Measurements from ENCODE around the gene PRKACB.

The PRKACB gene

GRCh38 chr1:84156210-84156621 is 12.1 kb downstream of the PRKACB start:
- no peak for DNase-seq (ENCODE audit: low read depth, low spot score)

GRCh38 chr1:84159533-84160240 is 15.6 kb downstream of the PRKACB start:
- DNase-seq (ENCODE audit: low read depth, low spot score) = no peak

GRCh38 chr1:84162295-84162694 is 18.2 kb downstream of the PRKACB start:
- no peak for DNase-seq (ENCODE audit: low read depth, low spot score)

- DNase-seq (ENCODE audit: low read depth, low spot score) = no peak
These were observed 19.3 kb downstream of the PRKACB start for GRCh38 chr1:84163123-84163931.

- DNase-seq (ENCODE audit: low read depth, low spot score) = no peak
These were observed 20.1 kb downstream of the PRKACB start for GRCh38 chr1:84164161-84164560.

- DNase-seq (ENCODE audit: low read depth, low spot score) = no peak
These were observed 20.5 kb downstream of the PRKACB start for GRCh38 chr1:84164567-84165021.

- DNase-seq (ENCODE audit: low read depth, low spot score) = no peak
These were observed 21.5 kb downstream of the PRKACB start for GRCh38 chr1:84165601-84166000.

- no peak for DNase-seq (ENCODE audit: low read depth, low spot score)
These were observed 22.7 kb downstream of the PRKACB start for GRCh38 chr1:84166797-84167196.

GRCh38 chr1:84168783-84169182 is 24.7 kb downstream of the PRKACB start:
- no peak for DNase-seq (ENCODE audit: low read depth, low spot score)

- DNase-seq (ENCODE audit: low read depth, low spot score) = no peak
These were observed 26.1 kb downstream of the PRKACB start for GRCh38 chr1:84170171-84170570.

- no peak for DNase-seq (ENCODE audit: low read depth, low spot score)
These were observed 27.4 kb downstream of the PRKACB start for GRCh38 chr1:84171481-84171880.

- DNase-seq (ENCODE audit: low read depth, low spot score) = no peak
These were observed 30.0 kb downstream of the PRKACB start for GRCh38 chr1:84174051-84174556.

GRCh38 chr1:84181350-84182005 is 37.4 kb downstream of the PRKACB start:
- DNase-seq (ENCODE audit: low read depth, low spot score) = no peak

- no peak for DNase-seq (ENCODE audit: low read depth, low spot score)
These were observed 46.4 kb downstream of the PRKACB start for GRCh38 chr1:84190455-84190854.

- DNase-seq (ENCODE audit: low read depth, low spot score) = no peak
These were observed 48.6 kb downstream of the PRKACB start for GRCh38 chr1:84192681-84193080.

GRCh38 chr1:84198832-84199231 is 54.8 kb downstream of the PRKACB start:
- DNase-seq (ENCODE audit: low read depth, low spot score) = no peak

- no peak for DNase-seq (ENCODE audit: low read depth, low spot score)
These were observed 55.2 kb downstream of the PRKACB start for GRCh38 chr1:84199257-84199656.

GRCh38 chr1:84202126-84202525 is 58.1 kb downstream of the PRKACB start:
- DNase-seq (ENCODE audit: low read depth, low spot score) = no peak

GRCh38 chr1:84206375-84206774 is 62.3 kb downstream of the PRKACB start:
- DNase-seq (ENCODE audit: low read depth, low spot score) = no peak

GRCh38 chr1:84208935-84209334 is 64.9 kb downstream of the PRKACB start:
- no peak for DNase-seq (ENCODE audit: low read depth, low spot score)

GRCh38 chr1:84214115-84214956 is 70.3 kb downstream of the PRKACB start:
- no peak for DNase-seq (ENCODE audit: low read depth, low spot score)
